CD4-positive, alpha-beta T cell (primary cell): ENCODE results near the gene NDNF. TPM values are rescaled to one million over a fixed set of nuclear protein-coding genes. Genes with fewer than 3 reads are reported as not detected.

Experiments
- ATAC-seq: fragments of 200-7000 bp; cut with Tn5 transposase; one replicate; pipeline ENCODE4 v1.10.0; 2022; ENCODE audit warnings: mild to moderate bottlenecking; ENCODE audit not compliant: poor library complexity
- CTCF ChIA-PET: fragments of 350-600 bp; sonication (Branson Sonifier 250); formaldehyde crosslinking; loops from one replicate; lab custom pipeline; 2021; ENCODE audit warnings: antibody characterized with exemption, inconsistent platforms; lab: Charles Lee
- POLR2A ChIA-PET: fragments of 350-600 bp; sonication (Branson Sonifier 250); formaldehyde crosslinking; loops from one replicate; lab custom pipeline; 2021; ENCODE audit warnings: antibody characterized with exemption, inconsistent platforms; lab: Charles Lee
- DNase-seq, 14 experiments: peaks; one replicate each; pipeline ENCODE4 v3.0.0-alpha.2; 2013 to 2020; ENCODE audit warnings: mixed read lengths in 2 of 14
- H3K27ac ChIP-seq, 2 donors: one replicate each; pipeline versions ENCODE4 v1.5.1 to v1.7.0; 2013; ENCODE audit warnings: low read length in 2 of 2, low read depth in 1 of 2, mild to moderate bottlenecking in 1 of 2
- H3K27me3 ChIP-seq, 2 experiments: 1 replicate in 1 of 2; 2 replicates in 1 of 2; pipeline versions ENCODE4 v1.6.1 to v1.7.0; 2013; ENCODE audit warnings: low read length in 2 of 2, control low read depth in 1 of 2, mild to moderate bottlenecking in 1 of 2, moderate library complexity in 1 of 2; ENCODE audit not compliant: insufficient read depth in 2 of 2, control insufficient read depth in 1 of 2
- H3K36me3 ChIP-seq: one replicate; pipeline ENCODE4 v1.6.1; 2013; ENCODE audit warnings: low read length, control low read depth; ENCODE audit not compliant: insufficient read depth
- H3K4me1 ChIP-seq: one replicate; pipeline ENCODE4 v1.6.1; 2013; ENCODE audit warnings: low read length, control low read depth; ENCODE audit not compliant: insufficient read depth
- H3K4me3 ChIP-seq: one replicate; pipeline ENCODE4 v1.5.1; 2013; ENCODE audit warnings: mild to moderate bottlenecking, low read length, moderate library complexity
- H3K9me3 ChIP-seq, 2 experiments: 1 replicate in 1 of 2; 2 replicates in 1 of 2; pipeline versions ENCODE4 v1.6.1 to v1.7.0; 2013; ENCODE audit warnings: low read length in 2 of 2, mild to moderate bottlenecking in 2 of 2, control low read depth in 1 of 2, moderate library complexity in 1 of 2; ENCODE audit not compliant: control insufficient read depth in 1 of 2, insufficient read depth in 1 of 2
- H3K27ac Mint-ChIP-seq: one replicate; pipeline ENCODE4 v1.8.0; 2020; ENCODE audit warnings: mixed read lengths
- H3K27me3 Mint-ChIP-seq: one replicate; pipeline ENCODE4 v1.8.0; 2021; ENCODE audit warnings: mixed read lengths
- H3K36me3 Mint-ChIP-seq: one replicate; pipeline ENCODE4 v1.8.0; 2021; ENCODE audit warnings: low read depth, mixed read lengths
- H3K4me1 Mint-ChIP-seq: one replicate; pipeline ENCODE4 v1.8.0; 2021; ENCODE audit warnings: low read depth, mixed read lengths
- H3K4me3 Mint-ChIP-seq: one replicate; pipeline ENCODE4 v1.8.0; 2020; ENCODE audit warnings: mild to moderate bottlenecking, mixed read lengths
- H3K9me3 Mint-ChIP-seq: one replicate; pipeline ENCODE4 v1.8.0; 2020; ENCODE audit warnings: mixed read lengths
- intact Hi-C, 2 experiments: fragments of 100-400 bp; cut with DNase I in 1 of 2; cut with micrococcal nuclease in 1 of 2; formaldehyde crosslinking; loops; one replicate each; pipeline versions ENCODE4 v1.15.1 to v1.9.0; 2023 to 2025; cut with DNase I, micrococcal nuclease
- total RNA-seq, 174 experiments: library from RNA in 2 of 174; stranded (reverse) in 2 of 174; gene quantifications; one replicate each; pipeline ENCODE4 v1.2.3 and lab custom pipeline; 2021 to 2026
- TF ChIP-seq, protein P1 (sequence below): fragments of 200-600 bp; IDR thresholded peaks from one replicate; pipeline ENCODE4 v1.8.0; 2022; ENCODE audit warnings: antibody characterized with exemption, mild to moderate bottlenecking

The NDNF gene
- total RNA-seq, 2 experiments from 2014 or later = 0.25 TPM; not detected in 1

DNA sequence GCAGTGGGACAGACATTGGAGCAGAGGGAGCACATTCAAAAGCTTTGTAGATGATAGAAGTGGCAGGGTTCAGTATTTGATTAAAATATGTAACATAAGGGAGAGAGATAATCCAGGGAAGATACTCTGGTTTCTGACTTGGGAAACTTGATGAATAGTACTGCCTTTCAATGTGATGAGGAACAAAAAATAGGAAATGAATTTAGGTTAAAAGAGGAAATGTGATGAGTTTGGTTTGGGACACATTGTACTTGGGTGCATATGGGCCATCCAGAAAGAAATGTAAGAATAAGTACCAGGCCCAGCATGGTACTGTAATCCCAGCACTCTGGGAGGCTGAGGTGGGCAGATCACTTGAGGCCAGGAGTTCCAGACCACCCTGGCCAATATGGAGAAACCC lies 20.9 kb upstream of the NDNF start:
- Mint-ChIP-seq H3K27me3 (no peaks in the 10 kb centered on the region), H3K4me3 (no peak overlapping the region), H3K27ac (no peak overlapping the region), H3K9me3 (no peaks in the 10 kb centered on the region), H3K36me3 (no peaks in the 10 kb centered on the region), H3K4me1 (no peaks in the 10 kb centered on the region)
- intact Hi-C loops = no loop called here
- no peaks in the 10 kb centered on the region for H3K36me3 ChIP-seq
- TF ChIP-seq, protein P1, sequence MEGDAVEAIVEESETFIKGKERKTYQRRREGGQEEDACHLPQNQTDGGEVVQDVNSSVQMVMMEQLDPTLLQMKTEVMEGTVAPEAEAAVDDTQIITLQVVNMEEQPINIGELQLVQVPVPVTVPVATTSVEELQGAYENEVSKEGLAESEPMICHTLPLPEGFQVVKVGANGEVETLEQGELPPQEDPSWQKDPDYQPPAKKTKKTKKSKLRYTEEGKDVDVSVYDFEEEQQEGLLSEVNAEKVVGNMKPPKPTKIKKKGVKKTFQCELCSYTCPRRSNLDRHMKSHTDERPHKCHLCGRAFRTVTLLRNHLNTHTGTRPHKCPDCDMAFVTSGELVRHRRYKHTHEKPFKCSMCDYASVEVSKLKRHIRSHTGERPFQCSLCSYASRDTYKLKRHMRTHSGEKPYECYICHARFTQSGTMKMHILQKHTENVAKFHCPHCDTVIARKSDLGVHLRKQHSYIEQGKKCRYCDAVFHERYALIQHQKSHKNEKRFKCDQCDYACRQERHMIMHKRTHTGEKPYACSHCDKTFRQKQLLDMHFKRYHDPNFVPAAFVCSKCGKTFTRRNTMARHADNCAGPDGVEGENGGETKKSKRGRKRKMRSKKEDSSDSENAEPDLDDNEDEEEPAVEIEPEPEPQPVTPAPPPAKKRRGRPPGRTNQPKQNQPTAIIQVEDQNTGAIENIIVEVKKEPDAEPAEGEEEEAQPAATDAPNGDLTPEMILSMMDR = no peak
- H3K4me3 ChIP-seq = no peak overlapping the region
- DNase-seq (no peak), ATAC-seq (no peak)
- H3K27me3 ChIP-seq = no peaks in the 10 kb centered on the region
- H3K4me1 ChIP-seq = no peaks in the 10 kb centered on the region
- POLR2A ChIA-PET = no interaction called here
- no peaks in the 10 kb centered on the region for H3K9me3 ChIP-seq
- CTCF ChIA-PET = no interaction called here
- no peak overlapping the region for H3K27ac ChIP-seq

DNA sequence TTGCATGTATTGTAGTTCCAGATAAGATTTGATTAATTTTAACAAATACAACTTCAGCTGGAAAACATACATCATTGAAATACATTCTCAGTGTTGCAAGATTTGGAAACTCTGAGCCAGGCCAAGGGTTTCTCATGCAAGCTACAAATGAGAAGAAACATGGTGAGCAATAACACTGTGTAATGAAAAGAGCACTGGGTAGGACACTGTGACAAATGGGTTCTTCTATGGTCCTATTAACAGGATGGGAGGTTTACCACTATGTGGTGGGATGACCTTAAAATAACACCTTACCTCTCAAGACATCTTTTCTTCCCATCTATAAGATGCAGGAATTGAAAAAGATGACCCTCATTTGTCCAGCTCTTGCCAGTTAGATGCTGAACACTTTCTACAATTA lies 19.6 kb upstream of the NDNF start:
- Mint-ChIP-seq H3K9me3 (no peaks in the 10 kb centered on the region), H3K27me3 (no peaks in the 10 kb centered on the region), H3K27ac (no peak overlapping the region), H3K4me3 (no peak overlapping the region), H3K36me3 (no peaks in the 10 kb centered on the region), H3K4me1 (no peaks in the 10 kb centered on the region)
- no peak overlapping the region for H3K4me3 ChIP-seq
- TF ChIP-seq, protein P1 = no peak
- no peaks in the 10 kb centered on the region for H3K4me1 ChIP-seq
- ATAC-seq (no peak), DNase-seq (no peak)
- no peak overlapping the region for H3K27ac ChIP-seq
- H3K36me3 ChIP-seq = no peaks in the 10 kb centered on the region
- POLR2A ChIA-PET = no interaction called here
- H3K9me3 ChIP-seq = no peaks in the 10 kb centered on the region
- intact Hi-C loops = no loop called here
- no peaks in the 10 kb centered on the region for H3K27me3 ChIP-seq
- CTCF ChIA-PET = no interaction called here

DNA sequence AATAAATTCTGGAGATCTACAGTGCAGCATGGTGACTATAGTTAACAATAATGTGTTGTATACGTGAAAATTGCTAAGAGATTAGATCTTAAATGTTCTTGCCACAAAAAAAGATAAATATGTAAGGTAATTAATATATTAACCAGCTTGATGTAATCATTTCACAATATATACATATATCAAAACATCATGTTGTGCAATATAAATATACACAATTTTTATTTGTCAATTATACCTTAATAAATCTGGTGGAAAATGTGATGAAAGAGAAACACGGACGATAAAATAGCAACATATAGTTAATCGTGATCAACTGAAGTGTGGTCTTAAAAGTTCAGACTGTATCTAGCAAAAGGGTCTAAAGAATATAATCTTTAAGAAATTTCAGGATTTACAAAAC lies 16.5 kb upstream of the NDNF start:
- Histone ChIP-seq H3K36me3 (no peaks in the 10 kb centered on the region), H3K4me1 (no peaks in the 10 kb centered on the region), H3K27ac (no peak overlapping the region), H3K27me3 (no peaks in the 10 kb centered on the region), H3K9me3 (no peaks in the 10 kb centered on the region), H3K4me3 (no peak overlapping the region)
- no peak overlapping the region for H3K27ac Mint-ChIP-seq
- H3K9me3 Mint-ChIP-seq = no peaks in the 10 kb centered on the region
- no peak overlapping the region for H3K4me3 Mint-ChIP-seq
- no peak for DNase-seq
- no peak for ATAC-seq
- H3K36me3 Mint-ChIP-seq = no peaks in the 10 kb centered on the region
- no peaks in the 10 kb centered on the region for H3K4me1 Mint-ChIP-seq
- intact Hi-C loops = no loop called here
- POLR2A ChIA-PET = no interaction called here
- CTCF ChIA-PET = no interaction called here
- H3K27me3 Mint-ChIP-seq = peaks cover 7% of the 10 kb centered on the region
- TF ChIP-seq, protein P1 = no peak
